HepG2 (cell line): Measurements from ENCODE around the gene SLC8B1. TPM values are rescaled to one million over a fixed set of nuclear protein-coding genes. Genes with fewer than 3 reads are reported as not detected.

Experiments
- ATAC-seq: fragments of 200-7000 bp; cut with Tn5 transposase; 3 replicates; pipeline ENCODE4 v1.9.1; 2020; ENCODE audit warnings: mild to moderate bottlenecking, moderate library complexity
- BruUV-seq: library from RNA; stranded (reverse); fragments of 400-500 nt; replicated peaks from 2 replicates; lab custom pipeline; 2021; lab: Mats Ljungman, UMichigan
- CTCF ChIA-PET: fragments of 300-600 bp; formaldehyde crosslinking; extraction: SDS; loops from one replicate; lab custom pipeline; 2021; ENCODE audit warnings: low total read pairs, inconsistent platforms, low intra/inter-chr PET ratio; lab: Yijun Ruan, JAX
- POLR2A ChIA-PET: fragments of 350-600 bp; sonication (Branson Sonifier 250); formaldehyde crosslinking; loops from one replicate; lab custom pipeline; 2020; ENCODE audit warnings: antibody characterized with exemption, inconsistent platforms; lab: Yijun Ruan, JAX
- DNase-seq: peaks from one replicate; pipeline ENCODE4 v3.0.0-alpha.2; 2015; ENCODE audit warnings: low spot score
- FAIRE-seq: peaks from 3 replicates; lab custom pipeline; 2011; peaks lifted over from hg19 to GRCh38; lab: Jason Lieb, UNC
- H2AFZ ChIP-seq: one replicate; pipeline ENCODE4 v1.6.1; 2011; ENCODE audit warnings: low read length, inconsistent platforms
- H3K27ac ChIP-seq: fragments of 300-600 bp; 3 replicates; pipeline ENCODE4 v1.8.0; 2011; ENCODE audit warnings: mixed run types, mild to moderate bottlenecking, mixed read lengths, low read length, inconsistent platforms; ENCODE audit not compliant: insufficient read depth; ENCODE audit errors: extremely low read length
- H3K27me3 ChIP-seq, 2 experiments: fragments of 200-600 bp in 1 of 2; 2 replicates in 1 of 2; 3 replicates in 1 of 2; pipeline versions ENCODE4 v1.6.0 to v1.8.0; 2011; ENCODE audit warnings: low read length in 2 of 2, mild to moderate bottlenecking in 2 of 2, moderate library complexity in 2 of 2, inconsistent platforms in 1 of 2; ENCODE audit not compliant: insufficient read depth in 2 of 2, control insufficient read depth in 1 of 2
- H3K36me3 ChIP-seq, 2 experiments: fragments of 200-600 bp in 1 of 2; replicated peaks in 1 of 2; 2 replicates in 1 of 2; 3 replicates in 1 of 2; pipeline versions ENCODE4 v1.5.1 to v1.8.0; 2011; ENCODE audit warnings: low read length in 2 of 2, inconsistent platforms in 1 of 2; ENCODE audit not compliant: insufficient read depth in 2 of 2, control insufficient read depth in 1 of 2
- H3K4me1 ChIP-seq: 2 replicates; pipeline ENCODE4 v1.5.1; 2012; ENCODE audit warnings: low read length, inconsistent platforms; ENCODE audit not compliant: insufficient read depth
- H3K4me2 ChIP-seq: 2 replicates; pipeline ENCODE4 v1.6.0; 2011; ENCODE audit warnings: low read depth, low read length, inconsistent platforms
- H3K4me3 ChIP-seq, 3 experiments: fragments of 200-600 bp in 1 of 3; sonication (generic), shearing (Covaris generic) in 1 of 3; replicated peaks in 1 of 3; 2 replicates each; pipeline ENCODE4 v1.5.1; 2011 to 2016; ENCODE audit warnings: low read length in 3 of 3, inconsistent platforms in 2 of 3, low read depth in 2 of 3, mild to moderate bottlenecking in 2 of 3, control low read depth in 1 of 3, mixed read lengths in 1 of 3; ENCODE audit not compliant: insufficient read depth in 1 of 3
- H3K79me2 ChIP-seq: one replicate; pipeline ENCODE4 v1.6.1; 2011; ENCODE audit warnings: low read length, inconsistent platforms; ENCODE audit not compliant: insufficient read depth
- H3K9ac ChIP-seq: 2 replicates; pipeline ENCODE4 v1.6.0; 2011; ENCODE audit warnings: mild to moderate bottlenecking, low read depth, low read length, inconsistent platforms; ENCODE audit not compliant: insufficient read depth
- H3K9me3 ChIP-seq: 2 replicates; pipeline ENCODE4 v1.5.1; 2012; ENCODE audit warnings: mild to moderate bottlenecking, low read length
- H4K20me1 ChIP-seq: 2 replicates; pipeline ENCODE4 v1.6.0; 2011; ENCODE audit warnings: inconsistent platforms, mild to moderate bottlenecking, low read length, moderate library complexity; ENCODE audit not compliant: insufficient read depth
- HOXD1 ChIP-seq: sonication (generic); formaldehyde crosslinking; IDR thresholded peaks from 2 replicates; pipeline ENCODE4 v1.5.0; 2020; ENCODE audit warnings: missing genetic modification reagents
- PAF1 ChIP-seq: IDR thresholded peaks from 2 replicates; pipeline ENCODE4 v1.6.1; 2016; ENCODE audit warnings: missing genetic modification reagents, missing compliant biosample characterization
- SOX6 ChIP-seq, 2 experiments: fragments of 450-650 bp in 1 of 2; sonication (generic) in 1 of 2; formaldehyde crosslinking in 1 of 2; IDR thresholded peaks; 2 replicates each; pipeline versions ENCODE4 v1.4.0 to v1.6.1; 2017 to 2020; ENCODE audit warnings: antibody characterized with exemption in 1 of 2, mild to moderate bottlenecking in 1 of 2, missing genetic modification reagents in 1 of 2
- ZNF331 ChIP-seq: sonication (generic); formaldehyde crosslinking; IDR thresholded peaks from 2 replicates; pipeline ENCODE4 v1.4.0; 2020; ENCODE audit warnings: missing genetic modification reagents
- ZNF432 ChIP-seq: sonication (generic); formaldehyde crosslinking; IDR thresholded peaks from 2 replicates; pipeline ENCODE4 v1.5.0; 2020; ENCODE audit warnings: missing genetic modification reagents, mild to moderate bottlenecking, borderline replicate concordance
- ZNF512 ChIP-seq: sonication (generic); formaldehyde crosslinking; IDR thresholded peaks from 2 replicates; pipeline ENCODE4 v1.4.0; 2020; ENCODE audit warnings: mild to moderate bottlenecking, missing genetic modification reagents
- ZNF746 ChIP-seq: sonication (generic); formaldehyde crosslinking; IDR thresholded peaks from 2 replicates; pipeline ENCODE4 v1.8.0; 2022; ENCODE audit warnings: mild to moderate bottlenecking, missing genetic modification reagents
- ZNF766 ChIP-seq: sonication (generic); formaldehyde crosslinking; IDR thresholded peaks from 2 replicates; pipeline ENCODE4 v1.5.0; 2020; ENCODE audit warnings: missing genetic modification reagents, borderline replicate concordance
- WGBS: methylation state at CpG from one replicate; pipeline ENCODE4 v1.1.6; 2017; ENCODE audit warnings: low lambda C conversion rate; 5-methylcytosine and 5-hydroxymethylcytosine counted together
- in situ Hi-C: cut with HindIII; loops from 2 replicates; pipeline ENCODE4 v1.10.0; 2017; ENCODE audit warnings: low pct_unique_long_range_greater_than_20kb; ENCODE audit not compliant: extremely low pct_ligation_motif_present
- intact Hi-C: fragments of 100-400 bp; cut with micrococcal nuclease; formaldehyde crosslinking; loops from one replicate; pipeline ENCODE4 v1.10.0; 2022; ENCODE audit not compliant: unreplicated experiment
- polyA plus RNA-seq, 8 experiments: library from polyadenylated mRNA; depleted of rRNA in 3 of 8; stranded (reverse) in 7 of 8; unstranded in 1 of 8; fragments of >200 nt; fragmentation: Illumina TruSeq in 4 of 8; extraction: Trizol in 4 of 8; gene quantifications; 2 replicates each; pipeline versions ENCODE4 v1.2.1 to v1.2.3, GENCODE V29; 2011 to 2016; ENCODE audit warnings: low read depth in 4 of 8, missing spikeins in 1 of 8, mixed read lengths in 1 of 8; ENCODE audit not compliant: insufficient read depth in 1 of 8
- total RNA-seq, 5 experiments: library from RNA; depleted of rRNA; stranded (reverse); fragments of >200 nt; fragmentation: Illumina TruSeq; extraction: Trizol; gene quantifications; 2 replicates each; pipeline ENCODE4 v1.2.3, GENCODE V29; 2016; ENCODE audit warnings: low read depth in 1 of 5
- TF ChIP-seq, protein P1 (sequence below): IDR thresholded peaks from 2 replicates; pipeline ENCODE4 v1.6.1; 2016
- TF ChIP-seq, protein P2 (sequence below): IDR thresholded peaks from 2 replicates; pipeline ENCODE4 v1.6.1; 2016; ENCODE audit warnings: missing biosample characterization, missing genetic modification reagents, low read depth

Gene SLC8B1
- total and polyA plus RNA-seq, 2 of the 13 experiments (the other 11 are each of a cell fraction or from before 2014, with no cell fraction given), result 6.8 to 8.0 TPM

GRCh38 chr12:113302466-113302865 is 32.4 kb downstream of the SLC8B1 start:
- no peak for TF ChIP-seq SOX6 (IDR thresholded peaks at IDR 0.05)
- TF ChIP-seq SOX6 (CRISPR knock-in tag; IDR thresholded peaks at IDR 0.05), result no peak
- TF ChIP-seq ZNF766 (CRISPR knock-in tag), result no peak
- TF ChIP-seq ZNF512, result no peak
- TF ChIP-seq, protein P1, sequence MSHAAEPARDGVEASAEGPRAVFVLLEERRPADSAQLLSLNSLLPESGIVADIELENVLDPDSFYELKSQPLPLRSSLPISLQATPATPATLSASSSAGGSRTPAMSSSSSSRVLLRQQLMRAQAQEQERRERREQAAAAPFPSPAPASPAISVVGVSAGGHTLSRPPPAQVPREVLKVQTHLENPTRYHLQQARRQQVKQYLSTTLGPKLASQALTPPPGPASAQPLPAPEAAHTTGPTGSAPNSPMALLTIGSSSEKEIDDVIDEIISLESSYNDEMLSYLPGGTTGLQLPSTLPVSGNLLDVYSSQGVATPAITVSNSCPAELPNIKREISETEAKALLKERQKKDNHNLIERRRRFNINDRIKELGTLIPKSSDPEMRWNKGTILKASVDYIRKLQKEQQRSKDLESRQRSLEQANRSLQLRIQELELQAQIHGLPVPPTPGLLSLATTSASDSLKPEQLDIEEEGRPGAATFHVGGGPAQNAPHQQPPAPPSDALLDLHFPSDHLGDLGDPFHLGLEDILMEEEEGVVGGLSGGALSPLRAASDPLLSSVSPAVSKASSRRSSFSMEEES (CRISPR knock-in tag), result no peak
- TF ChIP-seq ZNF746, result no peak
- no peak for TF ChIP-seq ZNF331
- TF ChIP-seq PAF1 (CRISPR knock-in tag), result no peak
- no peak for TF ChIP-seq ZNF432 (CRISPR knock-in tag)
- no peak for TF ChIP-seq HOXD1 (CRISPR knock-in tag)
- TF ChIP-seq, protein P2, sequence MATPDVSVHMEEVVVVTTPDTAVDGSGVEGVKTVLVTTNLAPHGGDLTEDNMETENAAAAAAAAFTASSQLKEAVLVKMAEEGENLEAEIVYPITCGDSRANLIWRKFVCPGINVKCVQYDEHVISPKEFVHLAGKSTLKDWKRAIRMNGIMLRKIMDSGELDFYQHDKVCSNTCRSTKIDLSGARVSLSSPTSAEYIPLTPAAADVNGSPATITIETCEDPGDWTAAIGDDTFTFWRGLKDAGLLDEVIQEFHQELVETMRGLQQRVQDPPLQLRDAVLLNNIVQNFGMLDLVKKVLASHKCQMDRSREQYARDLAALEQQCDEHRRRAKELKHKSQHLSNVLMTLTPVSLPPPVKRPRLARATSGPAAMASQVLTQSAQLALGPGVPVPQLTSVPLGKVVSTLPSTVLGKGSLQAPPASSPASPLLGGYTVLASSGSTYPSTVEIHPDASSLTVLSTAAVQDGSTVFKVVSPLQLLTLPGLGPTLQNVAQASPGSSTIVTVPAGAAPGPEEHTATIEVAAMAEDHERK (CRISPR knock-in tag), result no peak
- CTCF ChIA-PET, result no interaction called here
- H3K9ac ChIP-seq, result no peak overlapping the region
- no peak for ATAC-seq
- intact Hi-C loops, result no loop called here
- H3K27me3 ChIP-seq, result no peaks in the 10 kb centered on the region
- no peak overlapping the region for H2AFZ ChIP-seq
- POLR2A ChIA-PET, result no interaction called here
- FAIRE-seq, result no peak
- H3K36me3 ChIP-seq, result no peaks in the 10 kb centered on the region; a peak in 1 of 5 replicates
- no peak for DNase-seq
- H3K4me2 ChIP-seq, result no peak overlapping the region
- 98% methylated on average over 8 of the region's 8 CpGs for WGBS
- in situ Hi-C loops, result no loop called here
- no TSS peak for BruUV-seq
- H3K4me3 ChIP-seq, result no peak overlapping the region
- H4K20me1 ChIP-seq, result no peaks in the 10 kb centered on the region
- no peak overlapping the region for H3K27ac ChIP-seq
- peaks cover 27% of the 10 kb centered on the region for H3K4me1 ChIP-seq
- no peaks in the 10 kb centered on the region for H3K9me3 ChIP-seq
- no peaks in the 10 kb centered on the region for H3K79me2 ChIP-seq
